HEK293T (cell line): Measurements from ENCODE around the gene AGAP3.

Experiments used
- ARNT ChIP-seq: fragments of 450-650 bp; IDR thresholded peaks from 2 replicates; pipeline ENCODE4 v1.6.1; 2017; ENCODE audit warnings: mild to moderate bottlenecking
- ELF4 ChIP-seq: fragments of 450-650 bp; IDR thresholded peaks from 2 replicates; pipeline ENCODE4 v1.6.1; 2017; ENCODE audit warnings: antibody characterized with exemption
- FOXA1 ChIP-seq: fragments of 450-650 bp; IDR thresholded peaks from 2 replicates; pipeline ENCODE4 v1.6.1; 2016; ENCODE audit warnings: mild to moderate bottlenecking
- FOXK2 ChIP-seq: fragments of 450-650 bp; IDR thresholded peaks from 2 replicates; pipeline ENCODE4 v1.6.1; 2016; ENCODE audit warnings: mild to moderate bottlenecking
- FOXM1 ChIP-seq: fragments of 450-650 bp; IDR thresholded peaks from 2 replicates; pipeline ENCODE4 v1.6.1; 2017; ENCODE audit warnings: mild to moderate bottlenecking, borderline replicate concordance
- SP1 ChIP-seq: fragments of 450-650 bp; IDR thresholded peaks from 2 replicates; pipeline ENCODE4 v1.6.1; 2017
- TARDBP ChIP-seq: fragments of 450-650 bp; IDR thresholded peaks from 2 replicates; pipeline ENCODE4 v1.6.1; 2016

DNA sequence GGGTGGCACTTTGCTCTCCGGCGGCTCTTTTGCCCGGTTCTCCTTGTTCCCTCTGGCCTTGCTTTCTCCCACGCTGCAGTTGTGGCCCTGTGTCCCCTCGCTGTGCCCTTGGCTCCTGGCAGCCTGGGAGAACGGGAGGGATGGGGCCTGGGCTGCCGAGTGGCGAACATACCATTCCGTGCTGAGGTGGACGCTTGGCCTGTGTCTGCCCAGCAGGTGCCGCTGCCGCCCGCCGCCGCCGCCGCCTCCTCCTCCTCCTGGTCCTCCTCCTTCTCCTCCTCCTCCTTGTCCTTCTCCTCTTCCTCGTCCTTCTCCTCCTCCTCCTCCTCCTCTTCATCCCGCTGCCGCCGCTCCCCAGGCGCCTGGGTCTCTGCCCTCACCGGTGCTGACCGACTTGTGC is 36.0 kb downstream of the AGAP3 start:
- TF ChIP-seq FOXA1: no peak
- no peak for TF ChIP-seq FOXK2
- TF ChIP-seq ARNT: no peak
- TF ChIP-seq SP1: no peak
- TF ChIP-seq TARDBP: no peak
- no peak for TF ChIP-seq FOXM1
- TF ChIP-seq ELF4: no peak
